Measurements from ENCODE around the gene DDX11. TPM values are rescaled to one million over a fixed set of nuclear protein-coding genes. Genes with fewer than 3 reads are reported as not detected.

The DDX11 gene
- total RNA-seq, 1 experiment from 2014 or later: 58.6 TPM

Other genes starting within 250 kb of the DDX11 start
- not detected in 2 replicates for gene TSPAN11, start 147.1 kb upstream of the DDX11 start, total RNA-seq (2014; rRNA removed; shearing (Covaris generic))

Measured in G401 (cell line).